H9 (cell line): ENCODE data around the gene ATP2B2. TPM values are rescaled to one million over a fixed set of nuclear protein-coding genes. Genes with fewer than 3 reads are reported as not detected.

Experiments
- DNase-seq: peaks from one replicate; pipeline ENCODE4 v3.0.0-alpha.2; 2017
- H2AFZ ChIP-seq: one replicate; pipeline ENCODE4 v1.6.1; 2013; ENCODE audit warnings: mild to moderate bottlenecking, low read length, control low read depth, moderate library complexity
- H2AK5ac ChIP-seq: 2 replicates; pipeline ENCODE4 v1.6.1; 2013; ENCODE audit warnings: low read length, control low read depth, mixed read lengths; ENCODE audit not compliant: insufficient read length
- H2BK120ac ChIP-seq: one replicate; pipeline ENCODE4 v1.6.1; 2013; ENCODE audit warnings: low read depth, mild to moderate bottlenecking, low read length, control low read depth, inconsistent platforms; ENCODE audit not compliant: poor library complexity, severe bottlenecking
- H2BK12ac ChIP-seq: 2 replicates; pipeline ENCODE4 v1.6.1; 2013; ENCODE audit warnings: low read length, control low read depth, mixed read lengths, low read depth; ENCODE audit not compliant: insufficient read length
- H2BK15ac ChIP-seq: 2 replicates; pipeline ENCODE4 v1.6.1; 2013; ENCODE audit warnings: low read depth, low read length, control low read depth
- H2BK20ac ChIP-seq: one replicate; pipeline ENCODE4 v1.6.1; 2013; ENCODE audit warnings: low read depth, mild to moderate bottlenecking, low read length, control low read depth, inconsistent platforms; ENCODE audit not compliant: poor library complexity, severe bottlenecking
- H2BK5ac ChIP-seq: 2 replicates; pipeline ENCODE4 v1.6.1; 2013; ENCODE audit warnings: low read length, control low read depth, mixed read lengths; ENCODE audit not compliant: insufficient read length
- H3K14ac ChIP-seq: 2 replicates; pipeline ENCODE4 v1.6.1; 2013; ENCODE audit warnings: low read length, control low read depth; ENCODE audit not compliant: insufficient read depth
- H3K18ac ChIP-seq: 2 replicates; pipeline ENCODE4 v1.6.1; 2013; ENCODE audit warnings: low read depth, mild to moderate bottlenecking, mixed read lengths, low read length, control low read depth; ENCODE audit not compliant: insufficient read length
- H3K23ac ChIP-seq: 2 replicates; pipeline ENCODE4 v1.6.1; 2013; ENCODE audit warnings: low read length, control low read depth, mixed read lengths, low read depth; ENCODE audit not compliant: insufficient read length
- H3K23me2 ChIP-seq: 2 replicates; pipeline ENCODE4 v1.6.1; 2013; ENCODE audit warnings: low read depth, mild to moderate bottlenecking, mixed read lengths, low read length, control low read depth; ENCODE audit not compliant: insufficient read length, poor library complexity, severe bottlenecking
- H3K27ac ChIP-seq: 2 replicates; pipeline ENCODE4 v1.5.1; 2013; ENCODE audit warnings: low read length, control low read depth, mixed read lengths, low read depth; ENCODE audit not compliant: insufficient read length
- H3K27me3 ChIP-seq: 2 replicates; pipeline ENCODE4 v1.6.1; 2013; ENCODE audit warnings: low read length, control low read depth, inconsistent platforms; ENCODE audit not compliant: insufficient read depth
- H3K4ac ChIP-seq: 2 replicates; pipeline ENCODE4 v1.6.1; 2013; ENCODE audit warnings: low read depth, mild to moderate bottlenecking, control low read depth, inconsistent platforms, low read length, moderate library complexity
- H3K4me1 ChIP-seq: 2 replicates; pipeline ENCODE4 v1.6.1; 2013; ENCODE audit warnings: low read length, control low read depth, inconsistent platforms; ENCODE audit not compliant: insufficient read depth
- H3K4me2 ChIP-seq: 2 replicates; pipeline ENCODE4 v1.6.1; 2013; ENCODE audit warnings: low read length, control low read depth, mixed read lengths; ENCODE audit not compliant: insufficient read length, insufficient read depth
- H3K56ac ChIP-seq: 2 replicates; pipeline ENCODE4 v1.6.1; 2013; ENCODE audit warnings: low read depth, mild to moderate bottlenecking, mixed read lengths, low read length, control low read depth; ENCODE audit not compliant: insufficient read length
- H3K79me1 ChIP-seq: 2 replicates; pipeline ENCODE4 v1.6.1; 2013; ENCODE audit warnings: low read depth, mild to moderate bottlenecking, moderate library complexity, low read length, control low read depth, inconsistent platforms; ENCODE audit not compliant: insufficient read depth, poor library complexity, severe bottlenecking
- H3K79me2 ChIP-seq: 2 replicates; pipeline ENCODE4 v1.6.1; 2013; ENCODE audit warnings: low read length, control low read depth, inconsistent platforms; ENCODE audit not compliant: insufficient read depth
- H3K9ac ChIP-seq: 2 replicates; pipeline ENCODE4 v1.6.1; 2013; ENCODE audit warnings: low read length, control low read depth, mixed read lengths; ENCODE audit not compliant: insufficient read length; ENCODE audit errors: extremely low read depth
- H3K9me3 ChIP-seq: one replicate; pipeline ENCODE4 v1.6.1; 2013; ENCODE audit warnings: low read depth, low read length, inconsistent platforms; ENCODE audit not compliant: control insufficient read depth
- H3T11ph ChIP-seq: one replicate; pipeline ENCODE4 v1.6.1; 2013; ENCODE audit warnings: mild to moderate bottlenecking, low read length, control low read depth, inconsistent platforms
- H4K20me1 ChIP-seq: one replicate; pipeline ENCODE4 v1.6.1; 2013; ENCODE audit not compliant: control insufficient read depth, insufficient read length, insufficient read depth
- H4K5ac ChIP-seq: 2 replicates; pipeline ENCODE4 v1.6.1; 2013; ENCODE audit warnings: low read depth, mild to moderate bottlenecking, mixed read lengths, low read length, control low read depth; ENCODE audit not compliant: insufficient read length
- H4K8ac ChIP-seq: replicated peaks from 2 replicates; pipeline ENCODE4 v1.6.1; 2013; ENCODE audit warnings: low read length, control low read depth, mixed read lengths, low read depth; ENCODE audit not compliant: insufficient read length
- H4K91ac ChIP-seq: 2 replicates; pipeline ENCODE4 v1.6.1; 2013; ENCODE audit warnings: low read depth, mild to moderate bottlenecking, moderate library complexity, mixed read lengths, low read length, control low read depth; ENCODE audit not compliant: insufficient read length
- H3K27ac Mint-ChIP-seq, 3 experiments: 2 replicates in 2 of 3; 3 replicates in 1 of 3; pipeline ENCODE4 v1.8.0; 2020 to 2021; ENCODE audit warnings: mixed read lengths in 3 of 3, mild to moderate bottlenecking in 1 of 3, moderate library complexity in 1 of 3
- H3K27me3 Mint-ChIP-seq: 2 replicates; pipeline ENCODE4 v1.8.0; 2021; ENCODE audit warnings: low read depth, mild to moderate bottlenecking, moderate library complexity, mixed read lengths
- H3K36me3 Mint-ChIP-seq, 3 experiments: 2 replicates in 2 of 3; 3 replicates in 1 of 3; pipeline ENCODE4 v1.8.0; 2020 to 2021; ENCODE audit warnings: low read depth in 3 of 3, mixed read lengths in 3 of 3; ENCODE audit not compliant: insufficient read depth in 1 of 3
- H3K4me1 Mint-ChIP-seq, 2 experiments: 2 replicates each; pipeline ENCODE4 v1.8.0; 2020; ENCODE audit warnings: mixed read lengths in 2 of 2
- H3K4me3 Mint-ChIP-seq, 2 experiments: 2 replicates in 1 of 2; 3 replicates in 1 of 2; pipeline ENCODE4 v1.8.0; 2020 to 2021; ENCODE audit warnings: mild to moderate bottlenecking in 2 of 2, mixed read lengths in 2 of 2, moderate library complexity in 1 of 2
- H3K9me3 Mint-ChIP-seq, 2 experiments: 2 replicates in 1 of 2; 3 replicates in 1 of 2; pipeline ENCODE4 v1.8.0; 2020; ENCODE audit warnings: mild to moderate bottlenecking in 2 of 2, mixed read lengths in 2 of 2, moderate library complexity in 1 of 2
- WGBS: extraction: QIAGEN DNeasy Blood & Tissue Kit; methylation state at CpG from one replicate; pipeline ENCODE4 v1.1.7; 2013; ENCODE audit warnings: missing lambda C conversion rate, low lambda C conversion rate, mixed read lengths; ENCODE audit not compliant: insufficient read length; ENCODE audit errors: extremely low coverage; 5-methylcytosine and 5-hydroxymethylcytosine counted together
- total RNA-seq: library from RNA; stranded (reverse); gene quantifications from 2 replicates; pipeline ENCODE4 v1.2.1, GENCODE V29; 2021
- TF ChIP-seq, protein P1 (sequence below): fragments of 200-600 bp; sonication (generic); conservative IDR thresholded peaks from 3 replicates; pipeline ENCODE4 v1.8.0; 2021; ENCODE audit warnings: antibody characterized with exemption, mild to moderate bottlenecking

ATP2B2 gene
- total RNA-seq, 1 experiment from 2014 or later = 0.33 TPM

- H3K56ac ChIP-seq = no peak overlapping the region
- H2AK5ac ChIP-seq = no peak overlapping the region
- peaks cover 5% of the 10 kb centered on the region for H3K27me3 Mint-ChIP-seq
- H3K9me3 ChIP-seq = no peaks in the 10 kb centered on the region
- no peaks in the 10 kb centered on the region for H3K4me1 ChIP-seq
- no peak overlapping the region for H3K23ac ChIP-seq
- no peaks in the 10 kb centered on the region for H3K27me3 ChIP-seq
- H4K5ac ChIP-seq = no peak overlapping the region
- H4K20me1 ChIP-seq = peaks cover 3% of the 10 kb centered on the region
- no peaks in the 10 kb centered on the region for H3K79me1 ChIP-seq
- no peak overlapping the region for H3K27ac ChIP-seq
- H3K4me2 ChIP-seq = no peak overlapping the region
- TF ChIP-seq, protein P1, sequence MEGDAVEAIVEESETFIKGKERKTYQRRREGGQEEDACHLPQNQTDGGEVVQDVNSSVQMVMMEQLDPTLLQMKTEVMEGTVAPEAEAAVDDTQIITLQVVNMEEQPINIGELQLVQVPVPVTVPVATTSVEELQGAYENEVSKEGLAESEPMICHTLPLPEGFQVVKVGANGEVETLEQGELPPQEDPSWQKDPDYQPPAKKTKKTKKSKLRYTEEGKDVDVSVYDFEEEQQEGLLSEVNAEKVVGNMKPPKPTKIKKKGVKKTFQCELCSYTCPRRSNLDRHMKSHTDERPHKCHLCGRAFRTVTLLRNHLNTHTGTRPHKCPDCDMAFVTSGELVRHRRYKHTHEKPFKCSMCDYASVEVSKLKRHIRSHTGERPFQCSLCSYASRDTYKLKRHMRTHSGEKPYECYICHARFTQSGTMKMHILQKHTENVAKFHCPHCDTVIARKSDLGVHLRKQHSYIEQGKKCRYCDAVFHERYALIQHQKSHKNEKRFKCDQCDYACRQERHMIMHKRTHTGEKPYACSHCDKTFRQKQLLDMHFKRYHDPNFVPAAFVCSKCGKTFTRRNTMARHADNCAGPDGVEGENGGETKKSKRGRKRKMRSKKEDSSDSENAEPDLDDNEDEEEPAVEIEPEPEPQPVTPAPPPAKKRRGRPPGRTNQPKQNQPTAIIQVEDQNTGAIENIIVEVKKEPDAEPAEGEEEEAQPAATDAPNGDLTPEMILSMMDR = no peak
- no peak overlapping the region for H4K91ac ChIP-seq
- peaks cover 6 to 7% of the 10 kb centered on the region in 2 experiments for H3K9me3 Mint-ChIP-seq
- H3K4ac ChIP-seq = no peak overlapping the region
- no peak for DNase-seq
- H2AFZ ChIP-seq = no peak overlapping the region
- no peak overlapping the region for H2BK15ac ChIP-seq
- H3K27ac Mint-ChIP-seq = no peak overlapping the region; a peak in 1 of 7 replicates
- no peak overlapping the region for H2BK20ac ChIP-seq
- H3K23me2 ChIP-seq = no peaks in the 10 kb centered on the region
- no peak overlapping the region for H3K14ac ChIP-seq
- H3K9ac ChIP-seq = no peak overlapping the region
- WGBS = no CpG with 5 or more reads among the region's 4 CpGs
- H3K18ac ChIP-seq = no peak overlapping the region
- H4K8ac ChIP-seq = no peak overlapping the region
- H2BK5ac ChIP-seq = no peak overlapping the region
- H3T11ph ChIP-seq = no peak overlapping the region
- H2BK12ac ChIP-seq = no peak overlapping the region
- H3K4me1 Mint-ChIP-seq = no peaks in the 10 kb centered on the region
- no peak overlapping the region for H3K4me3 Mint-ChIP-seq
- H2BK120ac ChIP-seq = no peak overlapping the region
- no peaks in the 10 kb centered on the region for H3K79me2 ChIP-seq
- H3K36me3 Mint-ChIP-seq = peaks cover 0 to 4% (median 0%) of the 10 kb centered on the region in 3 experiments; a peak in 3 of 7 replicates
These were observed 22.1 kb downstream of the ATP2B2 start for GRCh38 chr3:10483364-10483675.
